ENCODE results near the gene DNAH7.
A peak's percentile ranks its signal among the peaks of the same experiment; 100 is the strongest.

DNAH7 gene

DNA sequence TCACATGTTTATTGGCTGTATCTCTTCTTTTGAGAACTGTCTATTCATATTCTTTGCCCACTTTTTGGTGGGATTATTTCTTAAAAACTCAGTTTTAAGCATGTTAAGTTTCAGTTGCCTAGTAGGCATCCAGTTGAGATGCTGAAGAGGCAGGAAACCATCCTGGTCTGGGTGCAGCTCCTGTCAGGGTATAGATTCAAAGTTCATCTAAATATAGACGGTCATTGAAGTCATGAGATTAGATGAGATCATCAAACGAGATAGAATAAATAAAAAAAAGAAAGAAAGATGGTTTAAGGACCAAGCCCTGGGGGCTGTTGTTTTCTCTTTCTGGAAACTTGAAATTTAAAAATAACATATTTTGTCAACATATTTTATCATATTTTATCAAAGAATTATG is 9.2 kb upstream of the DNAH7 start:
- no peak for DNase-seq (ENCODE audit: low spot score)

DNA sequence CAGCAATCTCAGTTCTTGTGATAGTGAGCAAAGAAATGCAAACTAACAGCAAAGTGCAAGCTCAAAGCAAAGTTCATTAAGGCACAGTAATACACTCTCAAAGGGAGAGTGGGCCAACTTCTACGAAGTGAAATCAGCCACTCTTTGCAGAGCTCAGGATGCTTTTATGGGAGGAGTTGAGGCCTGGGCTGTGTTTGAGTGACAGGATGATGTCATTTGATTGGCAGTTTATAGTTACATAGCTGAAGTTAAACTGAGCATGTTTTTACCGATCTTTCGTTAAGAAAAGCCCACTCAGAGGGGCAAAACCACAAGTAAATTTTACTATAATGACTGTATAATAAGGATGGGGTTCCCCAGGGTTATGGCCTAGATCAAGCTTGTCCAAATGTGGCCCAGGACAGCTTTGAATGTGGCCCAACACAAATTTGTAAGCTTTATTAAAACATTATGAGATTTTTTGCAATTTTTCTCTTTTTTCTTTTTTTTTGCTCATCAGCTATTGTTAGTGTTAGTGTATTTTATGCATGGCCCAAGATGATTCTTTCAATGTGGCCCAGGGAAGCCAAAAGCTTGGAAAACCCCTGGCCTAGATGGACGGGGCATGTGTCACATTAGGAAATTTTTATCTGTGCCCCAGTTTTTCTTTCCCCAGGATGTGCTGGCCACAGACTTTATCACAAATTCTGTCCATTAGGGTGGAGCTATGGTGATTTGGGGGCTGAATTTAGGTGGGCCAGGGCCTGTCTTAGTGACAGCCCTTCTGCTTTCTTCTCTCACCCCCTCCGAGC is 8.3 kb upstream of the DNAH7 start:
- no peak for DNase-seq (ENCODE audit: low spot score)

DNA sequence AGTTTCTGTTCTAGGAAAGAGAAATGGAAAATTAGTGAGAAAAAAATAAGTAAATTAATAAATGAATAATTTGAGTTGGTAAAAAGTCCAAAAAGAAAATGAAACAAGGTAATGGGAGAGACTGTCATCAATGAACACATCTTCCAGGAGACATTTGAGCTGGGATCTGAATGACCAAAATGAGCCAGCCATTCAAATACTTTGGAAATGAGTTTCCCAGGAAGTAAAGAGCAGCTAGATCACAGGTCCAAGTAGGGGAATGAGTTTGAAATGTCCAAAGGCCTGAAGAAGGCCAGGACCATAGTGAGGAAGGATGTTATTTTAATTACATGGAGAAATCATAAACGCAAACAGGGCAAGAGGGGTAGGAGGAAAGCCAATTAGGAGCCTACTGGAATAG is 6.6 kb upstream of the DNAH7 start:
- no peak for DNase-seq (ENCODE audit: low spot score)

DNA sequence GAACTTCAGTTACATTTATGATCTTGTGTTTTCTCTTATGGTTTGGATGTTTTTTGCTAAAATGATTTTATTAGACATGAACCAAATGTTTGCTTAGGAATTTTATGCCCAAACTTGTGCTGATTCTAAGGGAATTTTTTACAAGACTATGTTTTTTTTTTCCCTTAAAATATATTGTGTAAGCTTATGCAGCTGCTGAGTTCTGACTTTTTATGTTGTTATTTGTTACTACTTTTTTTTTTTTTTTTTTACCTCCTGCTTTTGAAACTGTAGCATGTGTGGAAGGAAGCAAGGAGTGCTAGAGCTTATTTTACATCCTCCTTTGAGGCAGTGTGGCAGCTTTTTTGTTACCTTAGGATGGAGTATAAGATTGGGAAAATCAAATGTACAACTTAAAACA is 6.0 kb upstream of the DNAH7 start:
- DNase-seq (ENCODE audit: low spot score) = no peak

DNA sequence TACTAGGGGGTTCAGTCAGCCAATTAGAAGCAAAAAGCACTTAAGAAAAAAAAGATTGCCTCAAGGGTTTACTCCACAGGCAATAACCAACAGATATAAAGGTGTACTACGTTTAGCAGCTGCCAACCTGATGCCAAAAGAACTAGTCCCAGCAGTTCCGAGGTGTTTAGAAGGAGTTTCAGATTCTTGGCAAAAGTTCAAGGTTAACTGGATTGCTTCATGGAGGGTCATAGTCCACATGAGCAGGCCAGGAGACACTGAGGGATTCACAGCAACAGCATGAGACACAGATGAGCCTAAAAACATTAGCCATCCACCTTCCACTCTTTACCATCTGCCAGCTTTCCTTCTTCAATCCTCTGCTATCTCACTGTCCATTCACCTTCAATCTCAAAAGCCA is 4.9 kb upstream of the DNAH7 start:
- no peak for DNase-seq (ENCODE audit: low spot score)

DNA sequence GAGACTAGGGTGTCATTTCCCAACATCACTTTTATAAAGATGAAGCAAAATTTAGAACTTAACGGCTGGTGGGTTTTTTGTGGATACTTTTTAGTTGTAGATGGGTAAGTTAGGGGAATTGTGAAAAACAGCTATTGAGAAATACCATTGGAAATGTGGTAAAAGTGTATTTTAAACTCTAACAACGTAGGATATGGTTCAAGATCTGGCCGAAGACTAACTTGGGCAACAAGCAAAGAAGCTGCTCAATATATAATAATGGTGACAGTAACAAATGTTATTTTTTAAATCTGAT is 1.6 kb downstream of the DNAH7 start:
- DNase-seq (ENCODE audit: low spot score) = no peak

DNA sequence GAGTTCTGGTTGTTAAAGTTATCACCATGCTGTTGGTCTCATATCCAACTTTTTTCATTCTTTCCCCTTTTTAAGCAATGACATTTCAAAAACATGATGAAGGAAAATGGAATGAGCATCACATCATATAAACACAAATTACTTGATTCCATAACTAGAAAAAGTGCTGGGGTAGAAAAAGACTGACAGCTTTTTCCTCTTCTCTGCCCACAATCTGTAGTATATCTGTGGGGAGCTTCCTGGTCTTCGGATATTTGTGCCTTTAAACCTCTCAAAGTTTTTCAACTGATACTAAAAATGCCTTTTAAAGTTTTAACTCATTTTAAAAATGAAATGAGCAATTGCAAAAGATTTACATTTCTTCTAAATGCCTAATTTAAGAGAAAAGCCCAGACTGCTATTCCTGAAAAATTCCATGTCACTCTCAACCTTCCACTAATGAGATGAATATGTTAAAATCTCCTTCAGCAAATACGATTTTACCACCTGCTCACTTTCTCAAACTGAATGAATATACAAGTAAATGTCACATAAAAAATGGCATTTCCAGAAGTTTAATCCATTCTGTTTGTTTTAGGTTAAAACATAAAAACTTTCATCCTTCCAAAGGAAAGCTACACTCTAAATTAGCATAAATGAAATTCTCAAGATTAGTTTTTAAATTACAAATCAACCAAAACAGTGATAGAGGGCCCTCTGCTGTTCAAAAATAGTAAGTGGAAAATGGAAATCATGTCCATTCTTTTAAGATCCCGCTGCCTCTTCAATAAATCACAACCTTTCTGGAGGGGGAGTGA is 2.1 kb downstream of the DNAH7 start:
- DNase-seq (ENCODE audit: low spot score) = peak; percentile 49

DNA sequence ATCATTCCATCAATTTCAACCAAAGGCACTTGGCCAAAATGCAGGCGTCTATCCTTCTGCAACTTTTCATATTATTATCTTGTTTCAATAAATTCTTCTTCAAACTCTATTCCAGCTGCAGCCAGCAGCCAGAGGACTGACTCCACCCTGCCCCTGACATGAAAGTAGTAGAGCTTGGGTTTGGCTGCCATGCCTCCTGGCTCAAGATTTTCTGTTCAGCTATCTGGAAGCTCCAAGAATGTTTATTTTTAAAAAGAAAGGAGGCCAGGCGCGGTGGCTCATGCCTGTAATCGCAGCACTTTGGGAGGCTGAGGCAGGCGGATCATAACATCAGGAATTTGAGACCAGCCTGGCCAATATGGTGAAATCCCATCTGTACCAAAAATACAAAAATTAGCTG is 4.9 kb downstream of the DNAH7 start:
- DNase-seq (ENCODE audit: low spot score) = no peak

DNA sequence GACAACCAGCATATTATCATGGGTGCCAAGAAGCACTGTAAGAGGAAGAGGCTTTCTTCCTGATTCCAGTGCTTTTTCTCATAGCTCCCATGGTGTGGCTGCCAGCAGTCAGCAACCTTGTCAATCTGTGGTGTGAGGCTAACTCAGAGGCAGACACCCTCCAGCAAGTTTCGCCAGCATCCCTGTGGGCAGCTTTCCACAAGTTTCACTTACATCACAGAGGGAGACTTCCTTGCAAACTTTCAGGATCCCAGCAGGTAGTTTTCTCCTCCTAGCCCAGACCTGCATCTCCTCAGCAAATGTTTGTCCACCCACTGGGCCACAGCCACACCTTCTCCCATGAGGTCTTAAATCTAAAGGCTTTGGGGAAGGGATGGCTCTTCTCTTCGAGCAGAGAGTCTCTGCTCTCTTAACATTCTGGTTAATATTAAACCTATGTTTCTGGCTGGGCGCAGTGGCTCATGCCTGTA is 9.1 kb downstream of the DNAH7 start:
- DNase-seq (ENCODE audit: low spot score) = no peak

DNA sequence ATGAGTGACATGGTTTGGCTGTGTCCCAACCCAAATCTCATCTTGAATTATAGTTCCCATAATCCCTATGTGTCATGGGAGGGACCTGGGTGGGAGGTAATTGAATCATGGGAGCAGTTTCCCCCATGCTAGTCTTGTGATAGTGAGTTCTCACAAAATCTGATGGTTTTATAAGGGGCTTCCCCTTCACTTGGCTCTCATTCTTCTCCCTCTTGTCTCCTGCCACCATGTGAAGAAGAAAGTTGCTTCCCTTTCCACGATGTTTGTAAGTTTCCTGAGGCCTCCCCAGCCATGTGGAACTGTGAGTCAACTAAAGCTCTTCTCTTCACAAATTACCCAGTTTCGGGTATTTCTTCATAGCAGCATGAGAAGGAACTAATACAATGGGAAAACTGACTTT is 14.0 kb downstream of the DNAH7 start:
- no peak for DNase-seq (ENCODE audit: low spot score)

DNA sequence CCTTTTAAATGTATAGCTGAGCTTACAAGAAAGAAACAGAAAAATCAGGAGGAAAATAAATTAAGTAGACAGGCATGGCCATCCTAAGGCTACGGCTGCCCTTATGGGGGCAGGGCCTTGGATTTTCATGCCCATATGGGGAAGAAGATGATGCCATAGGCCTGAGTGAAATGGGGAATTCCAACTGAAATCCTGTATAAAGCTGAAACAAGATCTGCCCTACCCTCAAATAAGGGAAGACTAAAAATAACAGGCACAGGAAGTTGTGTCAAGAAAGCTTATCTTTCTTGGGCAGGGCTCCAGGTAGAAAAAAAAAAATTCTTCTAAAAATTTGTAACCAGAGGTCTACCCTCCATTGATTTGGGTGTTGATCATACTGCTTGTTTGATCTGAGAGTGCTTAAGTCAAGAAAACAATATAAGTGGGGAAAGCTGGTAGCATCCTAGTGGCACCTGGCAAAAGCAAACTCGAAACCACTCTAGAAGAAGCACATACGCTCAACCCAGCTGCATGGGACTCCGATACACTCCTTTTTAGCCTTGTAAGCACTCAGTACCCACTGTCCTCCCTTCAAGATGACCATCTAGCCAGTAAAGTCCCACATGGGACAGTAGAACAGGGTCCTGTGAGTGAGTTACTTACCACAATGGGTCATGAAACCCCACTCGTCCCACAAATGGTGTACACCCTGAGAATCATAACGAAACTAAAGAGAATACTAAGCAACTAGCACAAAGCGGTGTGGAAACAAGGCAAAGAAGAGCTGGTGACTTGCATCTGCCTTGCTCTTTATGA is 22.3 kb downstream of the DNAH7 start:
- DNase-seq (ENCODE audit: low spot score) = no peak

DNA sequence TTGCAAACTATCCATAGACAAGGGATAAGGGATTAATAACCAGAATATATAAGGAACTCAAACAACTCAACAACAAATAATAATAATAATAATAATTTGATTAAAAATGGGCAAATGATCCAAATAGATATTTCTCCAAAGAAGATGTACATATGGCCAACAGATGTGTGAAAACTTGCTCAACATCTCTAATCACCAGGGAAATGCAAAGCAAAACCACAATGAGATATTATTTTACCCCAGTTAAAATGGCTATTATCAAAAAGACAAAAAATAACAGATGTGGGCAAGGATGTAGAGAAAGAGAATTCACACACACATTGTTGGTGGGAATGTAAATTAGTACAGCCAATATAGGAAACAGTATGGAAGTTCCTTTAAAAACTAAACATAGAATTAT is 26.9 kb downstream of the DNAH7 start:
- DNase-seq (ENCODE audit: low spot score) = no peak

DNA sequence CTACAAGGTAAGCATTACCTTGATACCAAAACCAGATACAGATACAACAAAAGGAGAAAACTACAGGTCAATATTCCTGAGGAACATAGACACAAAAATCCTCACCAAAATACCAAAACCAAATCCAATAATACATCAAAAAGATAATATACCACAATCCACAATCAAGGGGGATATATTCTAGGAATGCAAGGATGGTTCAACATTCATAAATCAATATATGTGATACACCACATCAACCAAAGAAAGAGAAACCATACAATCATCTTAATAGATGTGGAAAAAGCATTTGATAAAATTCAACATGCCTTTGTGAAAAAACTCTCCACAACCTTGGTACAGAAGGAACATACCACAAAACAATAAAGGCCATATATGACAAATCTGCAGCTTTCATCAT is 28.4 kb downstream of the DNAH7 start:
- no peak for DNase-seq (ENCODE audit: low spot score)

DNA sequence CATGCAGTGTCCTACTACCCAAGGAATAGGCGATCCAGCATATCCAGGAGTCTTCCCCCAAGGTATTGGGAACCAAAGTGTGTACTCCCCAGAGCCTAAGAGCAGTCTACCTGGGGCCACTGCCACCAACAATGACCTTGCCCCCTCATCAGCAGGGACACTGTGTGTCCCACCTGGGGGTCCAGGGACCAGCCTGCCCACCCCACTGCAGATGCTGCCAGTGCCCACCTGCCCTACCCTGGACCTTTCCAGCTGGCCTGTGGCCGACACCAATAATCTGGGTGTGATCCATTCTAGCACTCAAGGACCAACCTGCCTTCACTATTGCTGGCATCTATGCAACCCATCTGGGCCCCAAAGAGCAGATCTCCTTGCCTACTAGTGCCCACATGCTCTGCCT is 32.2 kb downstream of the DNAH7 start:
- no peak for DNase-seq (ENCODE audit: low spot score)

DNA sequence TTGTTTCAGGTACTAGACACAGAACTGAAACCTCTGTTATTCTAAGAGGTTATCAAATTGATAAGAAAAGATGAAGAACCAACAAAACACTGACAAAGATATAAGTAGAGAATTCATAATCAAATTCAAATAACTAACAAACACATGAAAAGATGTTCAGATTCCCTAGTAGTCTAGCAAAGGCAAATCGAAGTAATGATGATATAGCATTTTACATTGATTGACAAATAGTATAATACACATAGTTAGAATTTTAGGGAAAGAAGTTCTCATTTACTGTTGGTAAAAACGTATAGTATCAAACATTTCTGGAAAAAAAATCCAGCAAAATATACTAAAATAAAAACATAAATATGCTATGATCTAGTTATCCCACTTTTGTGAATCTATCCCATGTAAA is 50.6 kb downstream of the DNAH7 start:
- DNase-seq (ENCODE audit: low spot score) = no peak

DNA sequence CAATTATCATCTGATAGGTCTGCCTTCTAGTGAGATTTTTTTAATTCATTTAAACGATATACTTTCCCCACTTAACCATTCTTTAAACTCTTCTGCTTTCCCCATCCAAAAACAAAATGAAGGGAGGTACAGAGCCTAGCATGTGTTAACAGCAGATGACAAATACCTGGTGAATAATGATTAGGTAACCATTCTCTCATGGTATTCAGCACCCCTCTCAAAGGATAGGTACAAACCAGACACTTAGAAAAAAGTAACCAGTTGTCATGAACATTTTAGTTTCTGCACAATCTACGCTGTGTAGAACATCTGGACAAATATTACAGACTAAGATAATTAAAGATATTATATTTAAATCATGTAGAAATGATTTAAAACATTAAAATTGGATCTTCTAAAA is 56.3 kb downstream of the DNAH7 start:
- DNase-seq (ENCODE audit: low spot score) = no peak

DNA sequence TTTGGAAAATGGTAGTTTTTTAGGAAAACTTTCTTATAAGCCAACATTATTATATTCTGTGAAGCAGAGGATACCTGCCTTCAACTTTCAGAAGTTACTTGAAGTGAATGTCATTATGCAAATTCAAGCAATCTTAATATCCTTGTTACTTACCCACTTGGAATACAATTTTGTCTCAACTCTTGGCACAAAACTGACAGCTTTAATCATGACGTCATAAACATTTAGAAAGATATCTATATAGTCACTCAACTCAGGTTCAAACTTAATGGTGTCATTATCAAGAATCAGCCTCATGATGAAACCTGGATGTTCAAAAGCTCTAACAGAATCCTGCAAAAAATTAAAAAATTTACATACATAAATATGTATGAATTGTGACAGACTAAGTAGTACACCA is 68.1 kb downstream of the DNAH7 start:
- DNase-seq (ENCODE audit: low spot score) = no peak

DNA sequence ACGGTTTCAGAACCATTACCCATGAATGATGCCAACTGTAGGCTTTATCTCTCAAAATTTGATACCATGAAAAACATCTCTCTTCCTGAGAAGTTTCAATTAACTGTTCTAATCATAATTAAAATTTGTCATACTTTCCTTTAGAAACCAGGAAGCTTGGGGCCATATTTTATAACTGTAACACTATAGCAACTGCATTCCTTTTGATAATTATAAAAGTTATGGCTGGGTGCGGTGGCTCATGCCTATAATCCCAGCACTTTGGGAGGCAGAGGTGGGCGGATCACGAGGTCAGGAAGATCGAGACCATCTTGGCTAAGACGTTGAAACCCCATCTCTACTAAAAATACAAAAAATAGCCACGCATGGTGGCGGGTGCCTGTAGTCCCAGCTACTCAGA is 70.6 kb downstream of the DNAH7 start:
- no peak for DNase-seq (ENCODE audit: low spot score)

DNA sequence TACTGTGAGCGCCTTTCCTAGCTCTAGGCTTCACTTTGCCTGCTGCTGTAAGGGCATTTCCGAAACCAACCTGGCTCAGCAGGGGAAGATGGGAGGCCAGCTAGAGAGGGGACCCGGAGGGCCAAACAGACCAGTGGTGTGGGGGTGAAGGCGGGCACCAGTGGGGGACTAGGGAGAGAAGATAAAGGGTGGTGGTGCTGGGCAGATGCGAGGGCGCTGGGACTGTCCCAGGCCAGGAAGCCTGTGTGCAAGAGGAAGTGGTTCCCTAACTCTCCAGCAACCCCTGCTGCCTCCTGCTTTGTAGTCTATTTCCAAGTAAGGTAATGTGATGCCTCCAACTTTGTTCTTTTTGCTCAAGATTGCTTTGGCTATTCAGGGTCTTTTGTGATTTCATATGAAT is 73.1 kb downstream of the DNAH7 start:
- no peak for DNase-seq (ENCODE audit: low spot score)

DNA sequence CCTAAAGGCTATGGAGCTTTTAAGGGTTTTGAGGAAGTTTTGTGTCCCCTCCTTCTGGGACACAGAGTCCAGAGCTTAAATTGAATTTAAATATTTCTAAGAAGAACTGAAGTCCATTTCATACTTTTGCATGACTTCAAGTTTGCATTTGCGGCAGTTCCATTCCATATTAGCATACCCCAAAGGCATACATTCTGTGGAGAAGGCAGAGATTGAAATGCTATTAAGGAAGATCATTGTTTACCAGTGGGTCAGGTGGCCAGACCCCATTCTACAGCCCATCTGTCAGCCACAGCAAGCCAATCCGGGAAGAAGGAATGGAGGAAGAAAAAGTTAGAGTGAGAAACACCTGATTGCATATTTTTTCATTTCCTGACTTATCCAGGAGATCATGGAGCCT is 75.0 kb downstream of the DNAH7 start:
- no peak for DNase-seq (ENCODE audit: low spot score)

DNA sequence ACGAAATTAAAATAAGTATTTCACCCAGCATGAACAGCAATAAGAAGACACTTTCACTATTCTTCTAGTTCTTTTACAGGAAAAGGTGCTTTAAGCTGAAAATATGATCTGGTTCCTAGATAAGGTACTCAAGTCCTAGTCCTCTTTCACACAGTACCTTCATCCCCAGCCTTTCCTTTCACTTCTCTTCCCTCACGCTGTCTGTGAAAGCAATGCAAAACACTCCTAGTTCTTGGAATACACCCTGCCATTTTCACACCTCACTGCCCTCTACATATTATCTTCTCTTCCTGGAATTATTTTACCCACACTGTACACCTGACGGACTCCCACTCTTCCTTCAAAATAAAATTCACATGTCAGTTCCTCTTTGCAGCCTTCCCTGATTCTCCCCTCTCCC is 82.9 kb downstream of the DNAH7 start:
- no peak for DNase-seq (ENCODE audit: low spot score)

DNA sequence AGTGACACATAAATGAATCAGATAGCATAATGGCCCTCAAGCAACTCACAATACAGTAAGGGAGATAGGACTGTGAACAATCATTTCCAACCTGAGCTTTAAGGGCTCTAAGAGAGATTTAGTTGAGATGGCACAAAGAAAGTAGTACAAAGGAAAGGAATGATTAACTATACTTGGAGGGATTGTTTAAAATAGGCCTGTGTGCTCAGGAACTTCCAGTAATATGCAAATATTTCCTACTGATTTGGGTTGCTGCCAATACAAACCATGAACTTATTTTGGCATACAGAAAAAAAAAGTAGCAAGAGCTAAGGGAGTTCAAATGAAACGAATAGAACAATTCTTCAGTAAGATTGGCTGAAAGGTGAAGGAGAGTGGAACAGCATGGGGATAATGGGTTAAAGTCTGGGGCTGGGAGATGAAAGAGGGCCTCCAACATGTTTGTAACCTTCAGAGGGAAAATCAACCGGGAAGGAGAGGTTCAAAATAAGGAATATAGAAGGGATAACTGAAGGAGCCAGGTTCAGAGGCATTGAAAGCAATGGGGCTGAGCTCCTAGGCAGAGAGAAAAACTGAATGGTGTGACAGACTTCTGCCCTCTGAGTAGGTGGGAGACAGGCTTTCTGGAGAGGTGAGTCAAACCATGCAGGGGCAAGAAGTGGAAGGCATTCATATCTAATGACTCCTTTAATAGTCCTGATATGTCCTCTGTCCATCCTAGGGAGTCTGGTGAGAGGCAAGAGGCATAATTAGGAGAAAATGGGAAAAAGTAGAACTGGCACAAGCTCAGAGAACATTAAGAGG is 83.5 kb downstream of the DNAH7 start:
- DNase-seq (ENCODE audit: low spot score) = no peak
